ENCODE results near the gene ATAD1.
A peak's percentile ranks its signal among the peaks of the same experiment; 100 is the strongest.
"Not testable (repeated sequence)": the region's sequence is repeated elsewhere in the genome, so short reads cannot be mapped to it uniquely, and the experiment has no call there.

The ATAD1 gene

GRCh38 chr10:87801813-87802435, 16.1 kb downstream of the ATAD1 start:
- not testable (repeated sequence) for DNase-seq

GRCh38 chr10:87799860-87800259, 18.2 kb downstream of the ATAD1 start:
- peak; percentile 28 for DNase-seq

GRCh38 chr10:87798082-87798481, 19.9 kb downstream of the ATAD1 start:
- DNase-seq: no peak

GRCh38 chr10:87794285-87794684, 23.7 kb downstream of the ATAD1 start:
- DNase-seq: no peak

- DNase-seq: no peak
These were observed 27.8 kb downstream of the ATAD1 start for GRCh38 chr10:87790185-87790584.

GRCh38 chr10:87786421-87786820, 31.6 kb downstream of the ATAD1 start:
- DNase-seq: no peak

GRCh38 chr10:87782721-87783120, 35.3 kb downstream of the ATAD1 start:
- DNase-seq: no peak

GRCh38 chr10:87781545-87781944, 36.5 kb downstream of the ATAD1 start:
- no peak for DNase-seq

GRCh38 chr10:87776328-87776727, 41.7 kb downstream of the ATAD1 start:
- no peak for DNase-seq

- DNase-seq: no peak
These were observed 42.3 kb downstream of the ATAD1 start for GRCh38 chr10:87775766-87776165.

GRCh38 chr10:87771871-87772500, 46.0 kb downstream of the ATAD1 start:
- peak; percentile 73 for DNase-seq

GRCh38 chr10:87767253-87767652, 50.8 kb downstream of the ATAD1 start:
- no peak for DNase-seq

- DNase-seq: no peak
These were observed 52.2 kb downstream of the ATAD1 start for GRCh38 chr10:87765666-87766376.

GRCh38 chr10:87764072-87764934, 53.7 kb downstream of the ATAD1 start:
- DNase-seq: no peak

- peak; percentile 39 for DNase-seq
These were observed 54.8 kb downstream of the ATAD1 start for GRCh38 chr10:87763086-87763861.

GRCh38 chr10:87761892-87762291, 56.1 kb downstream of the ATAD1 start:
- no peak for DNase-seq

- DNase-seq: no peak
These were observed 56.9 kb downstream of the ATAD1 start for GRCh38 chr10:87761153-87761552.

GRCh38 chr10:87760195-87760905, 57.7 kb downstream of the ATAD1 start:
- DNase-seq: no peak

- no peak for DNase-seq
These were observed 58.5 kb downstream of the ATAD1 start for GRCh38 chr10:87759551-87759950.

- no peak for DNase-seq
These were observed 60.3 kb downstream of the ATAD1 start for GRCh38 chr10:87757685-87758084.

GRCh38 chr10:87753995-87754866, 63.8 kb downstream of the ATAD1 start:
- DNase-seq: no peak

Measured in hematopoietic multipotent progenitor cell treated with erythropoietin and hydrocortisone succinate and interleukin-3 and kit ligand, for 6 days (in vitro differentiated cells).